Activated CD4-positive, alpha-beta T cell treated with anti-CD3 and anti-CD28 coated beads, Interleukin-2, amount 10 ng/mL, durations not matched to agents 24 days and 14 days (primary cell): ENCODE data around the gene GVQW3. TPM values are rescaled to one million over a fixed set of nuclear protein-coding genes. Genes with fewer than 3 reads are reported as not detected.
A peak's percentile ranks its signal among the peaks of the same experiment; 100 is the strongest.

ENCODE experiments used
- DNase-seq: peaks from one replicate; pipeline ENCODE4 v3.0.0; 2022
- H3K27ac Mint-ChIP-seq: one replicate; pipeline ENCODE4 v1.8.0; 2022; ENCODE audit warnings: mild to moderate bottlenecking, mixed read lengths
- H3K27me3 Mint-ChIP-seq: one replicate; pipeline ENCODE4 v1.8.0; 2022; ENCODE audit warnings: mixed read lengths
- H3K36me3 Mint-ChIP-seq: one replicate; pipeline ENCODE4 v1.8.0; 2022; ENCODE audit warnings: low read depth, mild to moderate bottlenecking, mixed read lengths
- H3K4me1 Mint-ChIP-seq: one replicate; pipeline ENCODE4 v1.8.0; 2021; ENCODE audit warnings: mixed read lengths
- H3K4me3 Mint-ChIP-seq: one replicate; pipeline ENCODE4 v1.8.0; 2022; ENCODE audit warnings: mild to moderate bottlenecking, moderate library complexity, mixed read lengths
- H3K9me3 Mint-ChIP-seq: one replicate; pipeline ENCODE4 v1.8.0; 2021; ENCODE audit warnings: mixed read lengths
- intact Hi-C: fragments of 100-400 bp; cut with micrococcal nuclease; formaldehyde crosslinking; loops from one replicate; pipeline ENCODE4 v1.15.1; 2023
- total RNA-seq: library from RNA; stranded (reverse); gene quantifications from 2 replicates; pipeline ENCODE4 v1.2.3, GENCODE V29; 2022

GVQW3 gene
- total RNA-seq, 1 donor from 2014 or later: 3.7 TPM

GRCh38 chr11:76444065-76444383 is 62.9 kb downstream of the GVQW3 start:
- Mint-ChIP-seq H3K27ac (peak overlapping the region; percentile 97), H3K9me3 (no peaks in the 10 kb centered on the region), H3K4me3 (peak overlapping the region; percentile 97), H3K27me3 (no peaks in the 10 kb centered on the region), H3K36me3 (peaks cover 36% of the 10 kb centered on the region), H3K4me1 (peaks cover 25% of the 10 kb centered on the region)
- no peak for DNase-seq
- intact Hi-C loops: loop anchor here (1.0 to 2.0 kb wide), 6 partner anchors 63 to 416 kb away; partner anchors contain the start of genes ACER3, GVQW3, THAP12 and WNT11

GRCh38 chr11:76444384-76445120 is 63.4 kb downstream of the GVQW3 start, which contains the start of gene EMSY:
TSS of gene EMSY (plus strand) at chr11:76445018. CDS start at chr11:76446939, 1,921 bp downstream.
- peak; percentile 97 for DNase-seq
- Mint-ChIP-seq H3K4me1 (peaks cover 26% of the 10 kb centered on the region), H3K9me3 (no peaks in the 10 kb centered on the region), H3K27ac (peak within 1 kb of the TSS; percentile 97), H3K27me3 (no peaks in the 10 kb centered on the region), H3K4me3 (peak within 1 kb of the TSS; percentile 97), H3K36me3 (peaks cover 40% of the 10 kb centered on the region)
- intact Hi-C loops: loop anchor here (1.0 to 2.0 kb wide), 6 partner anchors 63 to 416 kb away; partner anchors contain the start of genes ACER3, GVQW3, THAP12 and WNT11

GRCh38 chr11:76445121-76446084 is 64.3 kb downstream of the GVQW3 start:
- Mint-ChIP-seq H3K27ac (peak overlapping the region; percentile 97), H3K4me1 (peaks cover 28% of the 10 kb centered on the region), H3K9me3 (no peaks in the 10 kb centered on the region), H3K4me3 (peak overlapping the region; percentile 97), H3K27me3 (no peaks in the 10 kb centered on the region), H3K36me3 (peaks cover 48% of the 10 kb centered on the region)
- DNase-seq: peak; percentile 89
- intact Hi-C loops: loop anchor here (2.0 kb wide), 3 partner anchors 75 to 239 kb away; partner anchors contain the start of gene WNT11

GRCh38 chr11:76448506-76448905 is 67.4 kb downstream of the GVQW3 start:
- intact Hi-C loops: no loop called here
- no peak for DNase-seq
- no peaks in the 10 kb centered on the region for H3K27me3 Mint-ChIP-seq
- H3K4me3 Mint-ChIP-seq: no peak overlapping the region
- H3K4me1 Mint-ChIP-seq: peaks cover 20% of the 10 kb centered on the region
- no peaks in the 10 kb centered on the region for H3K9me3 Mint-ChIP-seq
- no peak overlapping the region for H3K27ac Mint-ChIP-seq
- peaks cover 45% of the 10 kb centered on the region for H3K36me3 Mint-ChIP-seq

- intact Hi-C loops: no loop called here
- H3K27ac Mint-ChIP-seq: no peak overlapping the region
- peaks cover 10% of the 10 kb centered on the region for H3K4me1 Mint-ChIP-seq
- H3K4me3 Mint-ChIP-seq: no peak overlapping the region
- no peaks in the 10 kb centered on the region for H3K27me3 Mint-ChIP-seq
- no peaks in the 10 kb centered on the region for H3K9me3 Mint-ChIP-seq
- no peak for DNase-seq
- H3K36me3 Mint-ChIP-seq: peaks cover 35% of the 10 kb centered on the region
Observed at GRCh38 chr11:76453248-76453647, 72.1 kb downstream of the GVQW3 start.

- H3K36me3 Mint-ChIP-seq: peaks cover 30% of the 10 kb centered on the region
- no peaks in the 10 kb centered on the region for H3K9me3 Mint-ChIP-seq
- intact Hi-C loops: no loop called here
Observed at GRCh38 chr11:76455331-76455730, 74.2 kb downstream of the GVQW3 start.

GRCh38 chr11:76455931-76456330 is 74.8 kb downstream of the GVQW3 start:
- H3K27me3 Mint-ChIP-seq: no peaks in the 10 kb centered on the region
- H3K27ac Mint-ChIP-seq: no peak overlapping the region
- peaks cover 32% of the 10 kb centered on the region for H3K36me3 Mint-ChIP-seq
- no peak for DNase-seq
- no peaks in the 10 kb centered on the region for H3K9me3 Mint-ChIP-seq
- peaks cover 5% of the 10 kb centered on the region for H3K4me1 Mint-ChIP-seq
- intact Hi-C loops: no loop called here
- no peak overlapping the region for H3K4me3 Mint-ChIP-seq

More at GRCh38 chr11:76455331-76455730, 74.2 kb downstream of the GVQW3 start:
- Mint-ChIP-seq H3K4me1 (peaks cover 5% of the 10 kb centered on the region), H3K27ac (no peak overlapping the region), H3K4me3 (no peak overlapping the region), H3K27me3 (no peaks in the 10 kb centered on the region)
- DNase-seq: no peak

- Mint-ChIP-seq H3K27me3 (no peaks in the 10 kb centered on the region), H3K4me3 (no peak overlapping the region), H3K9me3 (no peaks in the 10 kb centered on the region), H3K27ac (no peak overlapping the region), H3K36me3 (peaks cover 29% of the 10 kb centered on the region), H3K4me1 (peaks cover 5% of the 10 kb centered on the region)
- no peak for DNase-seq
- intact Hi-C loops: no loop called here
Observed at GRCh38 chr11:76456571-76456970, 75.4 kb downstream of the GVQW3 start.

Other genes with a start within 250 kb of the GVQW3 start
- 0.69 and 1.2 TPM in 2 replicates for gene WNT11, start 174.8 kb upstream of the GVQW3 start, total RNA-seq
- 77.8 and 80.9 TPM in 2 replicates for gene THAP12, start 191 bp upstream of the GVQW3 start, total RNA-seq
- gene EMSY, start 63.7 kb downstream of the GVQW3 start, total RNA-seq: 32.1 and 33.2 TPM in 2 replicates